CD4-positive, CD25-positive, alpha-beta regulatory T cell (primary cell): Measurements from ENCODE around the gene TNFRSF14. TPM values are rescaled to one million over a fixed set of nuclear protein-coding genes. Genes with fewer than 3 reads are reported as not detected.
A peak's percentile ranks its signal among the peaks of the same experiment; 100 is the strongest.

ENCODE experiments used
- ATAC-seq, 2 donors: fragments of 150-1000 bp; cut with Tn5 transposase; one replicate each; pipeline ENCODE4 v1.10.0; 2021; ENCODE audit warnings: low read depth in 2 of 2, moderate number of reproducible peaks in 2 of 2, moderate library complexity in 1 of 2
- DNase-seq, 3 donors: peaks; one replicate each; pipeline versions ENCODE4 v3.0.0 to v3.0.0-alpha.2; 2012 to 2022; ENCODE audit warnings: mixed read lengths in 1 of 3
- H3K27ac ChIP-seq: one replicate; pipeline ENCODE4 v1.7.0; 2013; ENCODE audit warnings: mild to moderate bottlenecking, low read length; ENCODE audit not compliant: insufficient read depth, poor library complexity, severe bottlenecking
- H3K27me3 ChIP-seq: one replicate; pipeline ENCODE4 v1.7.0; 2013; ENCODE audit warnings: low read length; ENCODE audit not compliant: control insufficient read depth, insufficient read depth
- H3K36me3 ChIP-seq: one replicate; pipeline ENCODE4 v1.7.0; 2013; ENCODE audit warnings: mild to moderate bottlenecking, low read length, moderate library complexity; ENCODE audit not compliant: control insufficient read depth, insufficient read depth
- H3K4me1 ChIP-seq: 2 replicates; pipeline ENCODE4 v1.7.0; 2013; ENCODE audit warnings: mild to moderate bottlenecking, low read length; ENCODE audit not compliant: insufficient read depth, control insufficient read depth, poor library complexity, severe bottlenecking
- H3K4me3 ChIP-seq: one replicate; pipeline ENCODE4 v1.7.0; 2013; ENCODE audit warnings: low read depth, mild to moderate bottlenecking, low read length, moderate library complexity
- H3K9me3 ChIP-seq, 2 experiments: 1 replicate in 1 of 2; 2 replicates in 1 of 2; pipeline ENCODE4 v1.7.0; 2013; ENCODE audit warnings: low read length in 2 of 2, mild to moderate bottlenecking in 1 of 2, moderate library complexity in 1 of 2; ENCODE audit not compliant: control insufficient read depth in 2 of 2
- H3K27ac Mint-ChIP-seq, 3 donors: one replicate each; pipeline ENCODE4 v1.8.0; 2020 to 2022; ENCODE audit warnings: mild to moderate bottlenecking in 3 of 3, mixed read lengths in 3 of 3, moderate library complexity in 2 of 3
- H3K27me3 Mint-ChIP-seq: one replicate; pipeline ENCODE4 v1.8.0; 2022; ENCODE audit warnings: mild to moderate bottlenecking, mixed read lengths
- H3K36me3 Mint-ChIP-seq: one replicate; pipeline ENCODE4 v1.8.0; 2020; ENCODE audit warnings: mixed read lengths
- H3K4me1 Mint-ChIP-seq, 4 donors: one replicate each; pipeline ENCODE4 v1.8.0; 2020 to 2022; ENCODE audit warnings: mixed read lengths in 4 of 4, mild to moderate bottlenecking in 1 of 4
- H3K4me3 Mint-ChIP-seq, 4 donors: one replicate each; pipeline ENCODE4 v1.8.0; 2020 to 2022; ENCODE audit warnings: mild to moderate bottlenecking in 4 of 4, mixed read lengths in 4 of 4, moderate library complexity in 3 of 4
- H3K9me3 Mint-ChIP-seq, 7 donors: one replicate each; pipeline ENCODE4 v1.8.0; 2020 to 2022; ENCODE audit warnings: mixed read lengths in 7 of 7, mild to moderate bottlenecking in 3 of 7, moderate library complexity in 2 of 7
- polyA plus RNA-seq, 4 donors: library from polyadenylated mRNA; unstranded; fragments of 300-500 nt; fragmentation: Illumina TruSeq; gene quantifications; one replicate each; pipeline ENCODE4 v1.2.3, GENCODE V29; 2021
- total RNA-seq: library from RNA; stranded (reverse); gene quantifications from one replicate; pipeline ENCODE4 v1.2.3, GENCODE V29; 2022

The TNFRSF14 gene
- total and polyA plus RNA-seq, 5 donors from 2014 or later, result 57.3 to 235 (median 74.2) TPM

- H3K36me3 ChIP-seq, result peaks cover 4% of the 10 kb centered on the region
- DNase-seq, result no peak
- no peak for ATAC-seq
- Mint-ChIP-seq H3K9me3 (peaks cover 0 to 3% (median 0%) of the 10 kb centered on the region in 7 donors), H3K4me3 (no peak overlapping the region), H3K27me3 (peaks cover 5% of the 10 kb centered on the region), H3K27ac (no peak overlapping the region), H3K4me1 (peaks cover 0 to 13% (median 1%) of the 10 kb centered on the region in 4 donors), H3K36me3 (no peaks in the 10 kb centered on the region)
- H3K4me3 ChIP-seq, result no peak overlapping the region
- H3K27ac ChIP-seq, result no peak overlapping the region
- H3K9me3 ChIP-seq, result no peaks in the 10 kb centered on the region
- peaks cover 5% of the 10 kb centered on the region for H3K4me1 ChIP-seq
- H3K27me3 ChIP-seq, result no peaks in the 10 kb centered on the region
Measured at GRCh38 chr1:2594001-2594640, 38.0 kb downstream of the TNFRSF14 start.

GRCh38 chr1:2594641-2595131 is 38.5 kb downstream of the TNFRSF14 start:
- H3K9me3 Mint-ChIP-seq, result peaks cover 0 to 3% (median 0%) of the 10 kb centered on the region in 7 donors
- no peaks in the 10 kb centered on the region for H3K36me3 ChIP-seq
- H3K4me1 ChIP-seq, result peaks cover 5% of the 10 kb centered on the region
- no peaks in the 10 kb centered on the region for H3K27me3 ChIP-seq
- ATAC-seq (no peak), DNase-seq (no peak)
- H3K36me3 Mint-ChIP-seq, result no peaks in the 10 kb centered on the region
- H3K9me3 ChIP-seq, result no peaks in the 10 kb centered on the region
- H3K4me1 Mint-ChIP-seq, result peaks cover 0 to 9% (median 1%) of the 10 kb centered on the region in 4 donors
- H3K27ac ChIP-seq, result no peak overlapping the region
- peaks cover 5% of the 10 kb centered on the region for H3K27me3 Mint-ChIP-seq
- H3K4me3 Mint-ChIP-seq, result no peak overlapping the region
- no peak overlapping the region for H3K4me3 ChIP-seq
- H3K27ac Mint-ChIP-seq, result no peak overlapping the region

- peaks cover 0 to 3% (median 0%) of the 10 kb centered on the region in 7 donors for H3K9me3 Mint-ChIP-seq
- no peak overlapping the region for H3K27ac ChIP-seq
- H3K27me3 Mint-ChIP-seq, result peaks cover 5% of the 10 kb centered on the region
- no peak for ATAC-seq
- no peak overlapping the region for H3K27ac Mint-ChIP-seq
- DNase-seq, result peak in 1 of 3 donors; percentile 0
- H3K27me3 ChIP-seq, result no peaks in the 10 kb centered on the region
- H3K4me1 Mint-ChIP-seq, result peaks cover 0 to 7% (median 1%) of the 10 kb centered on the region in 4 donors
- H3K4me3 Mint-ChIP-seq, result no peak overlapping the region
- no peaks in the 10 kb centered on the region for H3K9me3 ChIP-seq
- H3K36me3 ChIP-seq, result no peaks in the 10 kb centered on the region
- H3K36me3 Mint-ChIP-seq, result no peaks in the 10 kb centered on the region
- H3K4me1 ChIP-seq, result peaks cover 5% of the 10 kb centered on the region
- no peak overlapping the region for H3K4me3 ChIP-seq
Measured at GRCh38 chr1:2595261-2595811, 39.2 kb downstream of the TNFRSF14 start.

GRCh38 chr1:2595812-2596529 is 39.8 kb downstream of the TNFRSF14 start:
- H3K27me3 Mint-ChIP-seq, result peaks cover 5% of the 10 kb centered on the region
- no peak for ATAC-seq
- H3K27ac Mint-ChIP-seq, result no peak overlapping the region
- Histone ChIP-seq H3K9me3 (no peaks in the 10 kb centered on the region), H3K4me3 (no peak overlapping the region), H3K4me1 (peaks cover 5% of the 10 kb centered on the region), H3K27me3 (no peaks in the 10 kb centered on the region), H3K36me3 (no peaks in the 10 kb centered on the region), H3K27ac (no peak overlapping the region)
- peak in 1 of 3 donors; percentile 0 for DNase-seq
- H3K36me3 Mint-ChIP-seq, result no peaks in the 10 kb centered on the region
- H3K4me3 Mint-ChIP-seq, result peak overlapping the region in 1 of 4 donors; percentile 61
- H3K9me3 Mint-ChIP-seq, result peaks cover 0 to 3% (median 0%) of the 10 kb centered on the region in 7 donors
- peaks cover 0 to 6% (median 1%) of the 10 kb centered on the region in 4 donors for H3K4me1 Mint-ChIP-seq

- Mint-ChIP-seq H3K9me3 (peaks cover 0 to 3% (median 0%) of the 10 kb centered on the region in 7 donors), H3K27me3 (peaks cover 9% of the 10 kb centered on the region), H3K4me1 (peaks cover 0 to 4% (median 1%) of the 10 kb centered on the region in 4 donors), H3K4me3 (no peak overlapping the region), H3K27ac (no peak overlapping the region), H3K36me3 (no peaks in the 10 kb centered on the region)
- DNase-seq (peak in 1 of 3 donors; percentile 0), ATAC-seq (no peak)
- H3K4me3 ChIP-seq, result no peak overlapping the region
- H3K27me3 ChIP-seq, result no peaks in the 10 kb centered on the region
- H3K36me3 ChIP-seq, result no peaks in the 10 kb centered on the region
- peaks cover 5% of the 10 kb centered on the region for H3K4me1 ChIP-seq
- H3K27ac ChIP-seq, result no peak overlapping the region
- H3K9me3 ChIP-seq, result no peaks in the 10 kb centered on the region
Measured at GRCh38 chr1:2596530-2597333, 40.6 kb downstream of the TNFRSF14 start.

- Histone ChIP-seq H3K9me3 (no peaks in the 10 kb centered on the region), H3K36me3 (no peaks in the 10 kb centered on the region), H3K27me3 (no peaks in the 10 kb centered on the region), H3K4me3 (no peak overlapping the region), H3K4me1 (peaks cover 5% of the 10 kb centered on the region), H3K27ac (no peak overlapping the region)
- Mint-ChIP-seq H3K4me1 (peaks cover 0 to 2% (median under 1%) of the 10 kb centered on the region in 4 donors), H3K27me3 (peaks cover 10% of the 10 kb centered on the region), H3K4me3 (peak overlapping the region in 1 of 4 donors; percentile 55), H3K9me3 (peaks cover 0 to 3% (median 0%) of the 10 kb centered on the region in 7 donors), H3K27ac (no peak overlapping the region), H3K36me3 (no peaks in the 10 kb centered on the region)
- DNase-seq, result peak in 1 of 3 donors; percentile 1
- no peak for ATAC-seq
Measured at GRCh38 chr1:2597441-2598328, 41.5 kb downstream of the TNFRSF14 start.
